Daoy (cell line): ENCODE measurements around the gene MS4A4A. TPM values are rescaled to one million over a fixed set of nuclear protein-coding genes. Genes with fewer than 3 reads are reported as not detected.

Experiments used
- DNase-seq: peaks from one replicate; pipeline ENCODE4 v3.0.0-alpha.2; 2015; ENCODE audit warnings: low read depth
- total RNA-seq: library from RNA; depleted of rRNA; stranded (reverse); fragments of >200 nt; shearing (Covaris generic); gene quantifications from 2 replicates; pipeline ENCODE4 v1.2.3, GENCODE V29; 2014; rRNA removed

Gene MS4A4A
- total RNA-seq, 1 experiment from 2014 or later = not detected

GRCh38 chr11:60347084-60347797 is 66.8 kb downstream of the MS4A4A start:
- no peak for DNase-seq

- DNase-seq = peak; percentile 8
Observed at GRCh38 chr11:60348116-60348515, 67.7 kb downstream of the MS4A4A start.

GRCh38 chr11:60349990-60350389 is 69.5 kb downstream of the MS4A4A start:
- DNase-seq = no peak

- DNase-seq = no peak
Observed at GRCh38 chr11:60357771-60358170, 77.3 kb downstream of the MS4A4A start.

Other genes with a start within 250 kb of the MS4A4A start
- not detected in 2 replicates for gene OOSP2, start 240.3 kb upstream of the MS4A4A start, total RNA-seq
- not detected in 2 replicates for gene MS4A3, start 224.0 kb upstream of the MS4A4A start, total RNA-seq
- gene MS4A2, start 192.0 kb upstream of the MS4A4A start, total RNA-seq = not detected in 2 replicates
- gene MS4A6A, start 97.6 kb upstream of the MS4A4A start, total RNA-seq = not detected in 2 replicates
- not detected in 2 replicates for gene MS4A4E, start 37.5 kb upstream of the MS4A4A start, total RNA-seq
- gene MS4A6E, start 46.6 kb downstream of the MS4A4A start, total RNA-seq = not detected in 2 replicates
- gene MS4A7, start 97.9 kb downstream of the MS4A4A start, total RNA-seq = not detected in 2 replicates
- not detected in 2 replicates for gene MS4A14, start 115.8 kb downstream of the MS4A4A start, total RNA-seq
- not detected in 2 replicates for gene MS4A5, start 148.9 kb downstream of the MS4A4A start, total RNA-seq
- gene MS4A1, start 175.2 kb downstream of the MS4A4A start, total RNA-seq = not detected in 2 replicates
- not detected in 2 replicates for gene MS4A12, start 212.1 kb downstream of the MS4A4A start, total RNA-seq
- 0.86 TPM in 1 of 2 replicates, not detected in the other for gene MS4A13, start 234.7 kb downstream of the MS4A4A start, total RNA-seq